ENCODE measurements around the gene PLET1.

GRCh38 chr11:112300094-112300786 is 39.6 kb upstream of the PLET1 start:
- TF ChIP-seq, protein P1, sequence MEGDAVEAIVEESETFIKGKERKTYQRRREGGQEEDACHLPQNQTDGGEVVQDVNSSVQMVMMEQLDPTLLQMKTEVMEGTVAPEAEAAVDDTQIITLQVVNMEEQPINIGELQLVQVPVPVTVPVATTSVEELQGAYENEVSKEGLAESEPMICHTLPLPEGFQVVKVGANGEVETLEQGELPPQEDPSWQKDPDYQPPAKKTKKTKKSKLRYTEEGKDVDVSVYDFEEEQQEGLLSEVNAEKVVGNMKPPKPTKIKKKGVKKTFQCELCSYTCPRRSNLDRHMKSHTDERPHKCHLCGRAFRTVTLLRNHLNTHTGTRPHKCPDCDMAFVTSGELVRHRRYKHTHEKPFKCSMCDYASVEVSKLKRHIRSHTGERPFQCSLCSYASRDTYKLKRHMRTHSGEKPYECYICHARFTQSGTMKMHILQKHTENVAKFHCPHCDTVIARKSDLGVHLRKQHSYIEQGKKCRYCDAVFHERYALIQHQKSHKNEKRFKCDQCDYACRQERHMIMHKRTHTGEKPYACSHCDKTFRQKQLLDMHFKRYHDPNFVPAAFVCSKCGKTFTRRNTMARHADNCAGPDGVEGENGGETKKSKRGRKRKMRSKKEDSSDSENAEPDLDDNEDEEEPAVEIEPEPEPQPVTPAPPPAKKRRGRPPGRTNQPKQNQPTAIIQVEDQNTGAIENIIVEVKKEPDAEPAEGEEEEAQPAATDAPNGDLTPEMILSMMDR (IDR thresholded peaks at IDR 0.05): no peak
- no peak for TF ChIP-seq POLR2A (IDR thresholded peaks at IDR 0.05)
